ENCODE measurements around the gene IDH3B. TPM values are rescaled to one million over a fixed set of nuclear protein-coding genes. Genes with fewer than 3 reads are reported as not detected.

The IDH3B gene

DNA sequence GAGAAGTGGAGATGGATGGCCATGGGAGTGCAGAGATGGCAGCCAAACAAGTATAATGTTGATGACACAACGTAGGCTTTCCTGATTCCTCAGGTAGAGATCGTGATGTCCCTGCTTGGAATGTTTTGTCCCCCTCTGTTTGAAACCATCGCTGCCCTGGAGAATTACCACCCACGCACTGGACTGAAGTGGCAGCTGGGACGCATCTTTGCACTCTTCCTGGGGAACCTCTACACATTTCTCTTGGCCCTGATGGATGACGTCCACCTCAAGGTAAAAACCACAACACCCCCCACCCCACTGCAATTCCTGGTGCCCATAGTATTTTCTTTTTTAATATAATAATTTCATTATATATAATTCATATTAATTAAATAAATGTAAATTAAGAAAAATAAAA is 53.7 kb downstream of the IDH3B start:
- Histone ChIP-seq H3K9ac (ENCODE audit: low read length) (no peak overlapping the region), H4K91ac (ENCODE audit: low read length) (no peak overlapping the region), H2BK15ac (ENCODE audit: low read depth, poor library complexity, severe bottlenecking) (no peak overlapping the region), H3K36me3 (ENCODE audit: control insufficient read depth in 1 of 2, insufficient read depth in 2 of 2, low read depth in 1 of 2, low read length in 2 of 2) (no peaks in the 10 kb centered on the region), H3K4me1 (ENCODE audit: control insufficient read depth, insufficient read depth, low read depth, low read length) (peaks cover 4% of the 10 kb centered on the region), H3K4me2 (ENCODE audit: low read length, poor library complexity, severe bottlenecking) (no peak overlapping the region), H3K27ac (ENCODE audit: low read length, poor library complexity, severe bottlenecking) (no peak overlapping the region), H2BK5ac (ENCODE audit: low read depth, low read length, poor library complexity, severe bottlenecking) (no peak overlapping the region), H2BK120ac (ENCODE audit: low read depth, low read length) (no peak overlapping the region), H3K4me3 (ENCODE audit: insufficient read depth in 1 of 2, low read depth in 1 of 2, low read length in 2 of 2) (no peak overlapping the region), H3K14ac (ENCODE audit: low read length in 2 of 2) (no peak overlapping the region), H3K79me1 (replicated peaks; ENCODE audit: low read length, poor library complexity, severe bottlenecking) (no peaks in the 10 kb centered on the region), H3K18ac (ENCODE audit: low read depth in 1 of 2, low read length in 2 of 2) (no peak overlapping the region), H3K23ac (ENCODE audit: low read length in 2 of 2) (no peak overlapping the region), H2AK5ac (ENCODE audit: low read length, severe bottlenecking) (no peak overlapping the region), H3K4ac (ENCODE audit: low read depth in 1 of 2, low read length in 2 of 2) (no peak overlapping the region), H4K8ac (ENCODE audit: low read length) (no peak overlapping the region), H3K27me3 (ENCODE audit: control insufficient read depth in 1 of 2, insufficient read depth in 1 of 2, low read length in 2 of 2) (peaks cover 17 to 20% of the 10 kb centered on the region in 2 experiments), H2AFZ (ENCODE audit: low read depth, low read length) (no peak overlapping the region), H2BK12ac (ENCODE audit: low read length in 2 of 2) (no peak overlapping the region), H3K9me3 (ENCODE audit: control insufficient read depth, low read length) (peaks cover 41% of the 10 kb centered on the region)
- no peak for DNase-seq
- 86% methylated on average over 6 of the region's 6 CpGs for WGBS

Small RNA genes lying within 50 kb of the gene (small RNA-seq; reads per million reads assigned to genes)
- gene SNORA51 (ENCODE audit: low read depth), result not detected
- not detected for gene SNORD110 (ENCODE audit: low read depth)
- not detected for gene SNORD56 (ENCODE audit: low read depth)
- gene SNORD57 (ENCODE audit: low read depth), result not detected
- gene SNORD86 (ENCODE audit: low read depth), result not detected

All from mesenchymal stem cell (in vitro differentiated cells and primary cell).